ENCODE results near the gene EFCAB13. TPM values are rescaled to one million over a fixed set of nuclear protein-coding genes. Genes with fewer than 3 reads are reported as not detected.
A peak's percentile ranks its signal among the peaks of the same experiment; 100 is the strongest.

The EFCAB13 gene
- total RNA-seq, 2 experiments from 2014 or later = 12.6 to 13.5 TPM

DNA sequence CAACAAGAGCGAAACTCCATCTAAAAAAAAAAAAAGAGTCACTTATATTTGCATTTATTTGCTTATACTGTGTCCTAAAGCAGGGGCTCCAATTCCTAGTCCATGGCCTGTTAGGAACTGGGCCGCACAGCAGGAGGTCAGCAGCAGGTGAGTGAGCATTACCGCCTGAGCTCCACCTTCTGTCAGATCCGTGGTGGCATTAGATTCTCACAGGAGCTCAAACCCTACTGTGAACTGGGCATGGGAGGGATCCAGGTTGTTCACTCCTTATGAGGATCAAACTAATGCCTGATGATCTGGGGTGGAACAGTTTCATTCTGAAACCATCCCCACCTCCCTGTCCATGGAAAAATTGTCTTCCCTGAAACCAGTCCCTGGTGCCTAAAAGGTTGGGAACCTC, 45.2 kb upstream of the EFCAB13 start:
- Histone ChIP-seq H3K36me3 (ENCODE audit: insufficient read depth, low read length) (no peaks in the 10 kb centered on the region), H3K9me3 (ENCODE audit: control insufficient read depth in 1 of 2, insufficient read depth in 1 of 2, low read length in 2 of 2) (no peaks in the 10 kb centered on the region), H3K27ac (ENCODE audit: low read depth in 1 of 2, low read length in 2 of 2) (no peak overlapping the region), H3K27me3 (ENCODE audit: control insufficient read depth in 1 of 2, insufficient read depth in 2 of 2, low read length in 2 of 2) (no peaks in the 10 kb centered on the region), H3K4me3 (ENCODE audit: low read length) (no peak overlapping the region), H3K4me1 (ENCODE audit: insufficient read depth, low read length) (no peaks in the 10 kb centered on the region)
- intact Hi-C loops (cut with DNase I, micrococcal nuclease) = no loop called here
- ChIA-PET CTCF (no interaction called here), POLR2A (no interaction called here)
- DNase-seq = no peak
- H3K27ac Mint-ChIP-seq = no peak overlapping the region
- no peaks in the 10 kb centered on the region for H3K36me3 Mint-ChIP-seq (ENCODE audit: low read depth)
- TF ChIP-seq, protein P1, sequence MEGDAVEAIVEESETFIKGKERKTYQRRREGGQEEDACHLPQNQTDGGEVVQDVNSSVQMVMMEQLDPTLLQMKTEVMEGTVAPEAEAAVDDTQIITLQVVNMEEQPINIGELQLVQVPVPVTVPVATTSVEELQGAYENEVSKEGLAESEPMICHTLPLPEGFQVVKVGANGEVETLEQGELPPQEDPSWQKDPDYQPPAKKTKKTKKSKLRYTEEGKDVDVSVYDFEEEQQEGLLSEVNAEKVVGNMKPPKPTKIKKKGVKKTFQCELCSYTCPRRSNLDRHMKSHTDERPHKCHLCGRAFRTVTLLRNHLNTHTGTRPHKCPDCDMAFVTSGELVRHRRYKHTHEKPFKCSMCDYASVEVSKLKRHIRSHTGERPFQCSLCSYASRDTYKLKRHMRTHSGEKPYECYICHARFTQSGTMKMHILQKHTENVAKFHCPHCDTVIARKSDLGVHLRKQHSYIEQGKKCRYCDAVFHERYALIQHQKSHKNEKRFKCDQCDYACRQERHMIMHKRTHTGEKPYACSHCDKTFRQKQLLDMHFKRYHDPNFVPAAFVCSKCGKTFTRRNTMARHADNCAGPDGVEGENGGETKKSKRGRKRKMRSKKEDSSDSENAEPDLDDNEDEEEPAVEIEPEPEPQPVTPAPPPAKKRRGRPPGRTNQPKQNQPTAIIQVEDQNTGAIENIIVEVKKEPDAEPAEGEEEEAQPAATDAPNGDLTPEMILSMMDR (IDR thresholded peaks at IDR 0.05) = no peak
- H3K4me3 Mint-ChIP-seq = no peak overlapping the region
- H3K4me1 Mint-ChIP-seq (ENCODE audit: low read depth) = no peaks in the 10 kb centered on the region
- peaks cover 8% of the 10 kb centered on the region for H3K27me3 Mint-ChIP-seq
- no peak for ATAC-seq (ENCODE audit: poor library complexity)
- no peaks in the 10 kb centered on the region for H3K9me3 Mint-ChIP-seq

DNA sequence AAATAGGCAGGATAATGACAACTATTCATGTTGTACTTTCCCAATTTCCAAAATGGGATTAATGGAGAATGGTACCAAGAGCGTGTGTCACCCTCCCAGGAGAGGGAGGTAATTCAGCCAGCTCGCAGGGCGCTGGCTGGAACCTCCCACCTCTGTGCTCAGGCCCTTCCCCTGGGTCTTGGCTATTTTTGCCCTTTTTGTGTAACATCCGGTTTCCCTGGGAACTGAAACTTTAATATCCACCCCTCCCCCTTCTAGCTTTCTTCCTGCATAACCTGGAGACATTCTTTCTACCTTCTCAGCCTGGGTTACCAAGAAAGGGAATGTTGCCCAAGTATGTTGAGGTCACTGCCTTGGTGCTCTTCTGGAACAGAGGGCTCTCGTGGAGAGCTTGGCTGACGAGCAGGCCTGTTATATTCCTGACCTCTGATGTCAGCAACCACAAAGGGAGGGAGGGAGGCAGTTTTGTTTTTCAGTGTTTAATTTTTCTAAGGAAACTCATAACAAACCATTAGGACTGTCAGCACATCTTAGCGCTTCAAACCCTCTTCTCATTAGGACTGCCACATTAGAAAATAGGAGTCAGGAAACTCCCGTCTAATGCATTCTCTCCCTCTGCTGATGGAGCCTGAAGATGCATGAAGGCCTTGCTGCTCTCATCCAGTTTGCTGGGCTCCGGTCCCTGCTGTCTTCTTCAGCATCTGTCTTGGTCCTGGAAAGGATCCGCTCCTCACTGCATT, 44.5 kb upstream of the EFCAB13 start:
- H3K4me1 ChIP-seq (ENCODE audit: insufficient read depth, low read length) = no peaks in the 10 kb centered on the region
- ChIA-PET POLR2A (no interaction called here), CTCF (no interaction called here)
- TF ChIP-seq, protein P1 (IDR thresholded peaks at IDR 0.05) = no peak
- intact Hi-C loops (cut with DNase I, micrococcal nuclease) = no loop called here
- Mint-ChIP-seq H3K4me3 (no peak overlapping the region), H3K27me3 (peaks cover 8% of the 10 kb centered on the region), H3K9me3 (no peaks in the 10 kb centered on the region), H3K27ac (no peak overlapping the region), H3K4me1 (ENCODE audit: low read depth) (no peaks in the 10 kb centered on the region), H3K36me3 (ENCODE audit: low read depth) (no peaks in the 10 kb centered on the region)
- H3K27me3 ChIP-seq (ENCODE audit: control insufficient read depth in 1 of 2, insufficient read depth in 2 of 2, low read length in 2 of 2) = no peaks in the 10 kb centered on the region
- DNase-seq (peak in 3 of 14 experiments; percentile 18 to 26 (median 23)), ATAC-seq (ENCODE audit: poor library complexity) (no peak)
- no peaks in the 10 kb centered on the region for H3K36me3 ChIP-seq (ENCODE audit: insufficient read depth, low read length)
- no peak overlapping the region for H3K4me3 ChIP-seq (ENCODE audit: low read length)
- no peak overlapping the region for H3K27ac ChIP-seq (ENCODE audit: low read depth in 1 of 2, low read length in 2 of 2)
- no peaks in the 10 kb centered on the region for H3K9me3 ChIP-seq (ENCODE audit: control insufficient read depth in 1 of 2, insufficient read depth in 1 of 2, low read length in 2 of 2)

DNA sequence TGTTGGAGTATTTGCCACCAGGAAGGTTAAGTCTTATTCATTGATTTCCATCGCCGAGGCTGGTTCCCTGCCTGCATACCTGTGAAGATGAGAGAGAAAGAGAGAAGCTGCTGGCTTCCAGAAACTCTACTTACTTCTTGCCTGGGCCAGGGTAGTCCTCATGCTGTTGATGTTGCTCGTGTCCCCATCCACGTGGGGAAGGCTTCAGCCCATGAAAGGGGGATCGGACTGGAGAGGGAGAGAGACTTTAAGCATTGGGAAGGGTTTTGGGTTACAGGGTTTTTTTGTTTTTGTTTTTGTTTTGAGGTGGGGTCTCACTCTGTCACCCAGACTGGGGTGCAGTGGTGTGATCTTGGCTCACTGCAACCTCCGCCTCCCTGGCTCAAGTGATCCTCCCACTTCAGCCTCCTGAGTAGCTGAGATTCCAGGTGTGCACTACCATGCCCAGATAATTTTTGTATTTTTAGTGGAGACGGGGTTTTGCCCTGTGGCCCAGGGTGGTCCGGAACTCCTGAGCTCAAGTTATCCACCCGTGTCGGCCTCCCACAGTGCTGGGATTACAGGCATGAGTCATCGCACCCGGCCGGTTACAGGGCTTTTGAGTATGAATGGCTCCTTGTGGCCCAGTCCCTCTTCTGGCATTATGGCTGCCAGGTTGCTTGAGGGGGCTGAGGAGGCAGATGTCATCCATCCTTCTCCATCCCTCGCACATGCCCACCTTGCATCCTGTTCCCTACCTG, 43.5 kb upstream of the EFCAB13 start:
- H3K4me1 ChIP-seq (ENCODE audit: insufficient read depth, low read length) = no peaks in the 10 kb centered on the region
- Mint-ChIP-seq H3K4me3 (no peak overlapping the region), H3K27me3 (peaks cover 4% of the 10 kb centered on the region), H3K4me1 (ENCODE audit: low read depth) (no peaks in the 10 kb centered on the region), H3K27ac (no peak overlapping the region), H3K9me3 (no peaks in the 10 kb centered on the region), H3K36me3 (ENCODE audit: low read depth) (no peaks in the 10 kb centered on the region)
- H3K4me3 ChIP-seq (ENCODE audit: low read length) = no peak overlapping the region
- H3K27ac ChIP-seq (ENCODE audit: low read depth in 1 of 2, low read length in 2 of 2) = no peak overlapping the region
- DNase-seq = no peak
- H3K36me3 ChIP-seq (ENCODE audit: insufficient read depth, low read length) = no peaks in the 10 kb centered on the region
- H3K9me3 ChIP-seq (ENCODE audit: control insufficient read depth in 1 of 2, insufficient read depth in 1 of 2, low read length in 2 of 2) = no peaks in the 10 kb centered on the region
- H3K27me3 ChIP-seq (ENCODE audit: control insufficient read depth in 1 of 2, insufficient read depth in 2 of 2, low read length in 2 of 2) = no peaks in the 10 kb centered on the region
- POLR2A ChIA-PET = no interaction called here
- CTCF ChIA-PET = no interaction called here
- TF ChIP-seq, protein P1 (IDR thresholded peaks at IDR 0.05) = no peak
- intact Hi-C loops (cut with DNase I, micrococcal nuclease) = no loop called here
- ATAC-seq (ENCODE audit: poor library complexity) = no peak

All from CD4-positive, alpha-beta T cell (primary cell).